ENCODE measurements around the gene COBL. TPM values are rescaled to one million over a fixed set of nuclear protein-coding genes. Genes with fewer than 3 reads are reported as not detected.
A peak's percentile ranks its signal among the peaks of the same experiment; 100 is the strongest.

The COBL gene
- total RNA-seq, 1 experiment from 2014 or later = 8.6 TPM

DNA sequence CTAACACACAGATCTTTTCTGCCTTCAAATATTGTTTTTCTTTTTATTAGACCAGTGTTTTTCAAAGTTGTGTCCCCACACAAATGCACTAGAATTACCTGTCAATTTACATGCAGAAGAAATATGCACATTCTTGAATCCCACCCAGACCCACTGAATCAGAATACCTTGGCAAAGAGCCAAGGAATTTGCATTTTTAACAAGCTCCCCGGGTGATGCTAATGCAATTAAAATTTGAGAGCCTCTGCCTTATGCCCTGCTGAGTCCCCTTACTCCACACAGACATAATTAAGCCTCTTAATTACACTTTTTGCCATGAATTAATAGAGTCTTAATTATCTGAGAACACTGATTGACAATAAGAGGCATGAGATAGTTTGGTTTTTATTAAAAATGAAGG, 332.8 kb downstream of the COBL start:
- ATAC-seq (no peak), DNase-seq (no peak)
- H3K36me3 ChIP-seq (ENCODE audit: low read depth, low read length) = no peaks in the 10 kb centered on the region
- H3K4me1 ChIP-seq (ENCODE audit: insufficient read depth, low read length) = peaks cover 5% of the 10 kb centered on the region; the same call in 1 of the 2 replicates
- H3K9me3 ChIP-seq (ENCODE audit: low read length) = no peaks in the 10 kb centered on the region
- H3F3A ChIP-seq (ENCODE audit: low read length, unreplicated experiment) = no peaks in the 10 kb centered on the region
- H2AFZ ChIP-seq (ENCODE audit: low read length) = no peak overlapping the region
- CTCF ChIA-PET = no interaction called here
- H3K4me2 ChIP-seq (ENCODE audit: low read length) = no peak overlapping the region
- no peak overlapping the region for H3K9ac ChIP-seq (ENCODE audit: low read length)
- H3K27ac ChIP-seq (ENCODE audit: low read length) = no peak overlapping the region
- intact Hi-C loops (cut with micrococcal nuclease) = no loop called here
- H3K9me2 ChIP-seq (replicated peaks; ENCODE audit: low read length) = no peaks in the 10 kb centered on the region
- POLR2A ChIA-PET (ENCODE audit: unreplicated experiment) = no interaction called here
- no TSS peak for BruUV-seq (replicated peaks)
- TF ChIP-seq, protein P1, sequence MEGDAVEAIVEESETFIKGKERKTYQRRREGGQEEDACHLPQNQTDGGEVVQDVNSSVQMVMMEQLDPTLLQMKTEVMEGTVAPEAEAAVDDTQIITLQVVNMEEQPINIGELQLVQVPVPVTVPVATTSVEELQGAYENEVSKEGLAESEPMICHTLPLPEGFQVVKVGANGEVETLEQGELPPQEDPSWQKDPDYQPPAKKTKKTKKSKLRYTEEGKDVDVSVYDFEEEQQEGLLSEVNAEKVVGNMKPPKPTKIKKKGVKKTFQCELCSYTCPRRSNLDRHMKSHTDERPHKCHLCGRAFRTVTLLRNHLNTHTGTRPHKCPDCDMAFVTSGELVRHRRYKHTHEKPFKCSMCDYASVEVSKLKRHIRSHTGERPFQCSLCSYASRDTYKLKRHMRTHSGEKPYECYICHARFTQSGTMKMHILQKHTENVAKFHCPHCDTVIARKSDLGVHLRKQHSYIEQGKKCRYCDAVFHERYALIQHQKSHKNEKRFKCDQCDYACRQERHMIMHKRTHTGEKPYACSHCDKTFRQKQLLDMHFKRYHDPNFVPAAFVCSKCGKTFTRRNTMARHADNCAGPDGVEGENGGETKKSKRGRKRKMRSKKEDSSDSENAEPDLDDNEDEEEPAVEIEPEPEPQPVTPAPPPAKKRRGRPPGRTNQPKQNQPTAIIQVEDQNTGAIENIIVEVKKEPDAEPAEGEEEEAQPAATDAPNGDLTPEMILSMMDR (conservative IDR thresholded peaks at IDR 0.05; ENCODE audit: low read depth, low read length) = no peak
- TF ChIP-seq EZH2 (IDR thresholded peaks at IDR 0.05; ENCODE audit: low read length, unreplicated experiment) (no peak), EZH2phosphoT487 (IDR thresholded peaks at IDR 0.05; ENCODE audit: borderline replicate concordance, low read length) (no peak)
- H3K79me2 ChIP-seq (ENCODE audit: low read length) = no peaks in the 10 kb centered on the region
- no peaks in the 10 kb centered on the region for H3K27me3 ChIP-seq (ENCODE audit: low read length)
- no peaks in the 10 kb centered on the region for H4K20me1 ChIP-seq (ENCODE audit: low read length)
- H3K4me3 ChIP-seq (ENCODE audit: low read length) = no peak overlapping the region

DNA sequence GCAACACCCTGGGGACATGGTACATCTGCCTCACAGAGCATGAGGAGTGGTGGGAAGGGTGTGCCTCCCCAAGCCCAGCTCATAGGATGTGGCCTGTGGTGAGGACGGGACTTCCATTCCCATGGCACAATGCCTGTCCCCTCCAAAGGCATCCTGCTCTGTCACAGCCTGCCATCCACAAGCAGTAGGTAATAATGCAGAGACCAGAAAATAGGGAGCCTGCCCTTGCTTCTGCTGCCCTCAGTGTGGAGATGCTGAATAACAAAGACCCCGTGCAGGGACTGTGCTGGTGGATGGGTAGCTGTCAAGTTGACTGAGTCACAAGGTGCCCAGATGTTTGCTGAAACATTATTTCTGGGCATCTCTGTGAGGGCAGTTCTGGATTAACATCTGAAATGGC, 334.0 kb downstream of the COBL start:
- POLR2A ChIA-PET (ENCODE audit: unreplicated experiment) = no interaction called here
- H3K79me2 ChIP-seq (ENCODE audit: low read length) = no peaks in the 10 kb centered on the region
- no peak overlapping the region for H3K4me2 ChIP-seq (ENCODE audit: low read length)
- ATAC-seq = peak; percentile 27; the same call in 1 of the 2 replicates
- H2AFZ ChIP-seq (ENCODE audit: low read length) = no peak overlapping the region
- no TSS peak for BruUV-seq (replicated peaks)
- no peaks in the 10 kb centered on the region for H3K36me3 ChIP-seq (ENCODE audit: low read depth, low read length)
- no peak overlapping the region for H3K9ac ChIP-seq (ENCODE audit: low read length)
- peaks cover 13% of the 10 kb centered on the region for H3K4me1 ChIP-seq (ENCODE audit: insufficient read depth, low read length)
- H3F3A ChIP-seq (ENCODE audit: low read length, unreplicated experiment) = no peaks in the 10 kb centered on the region
- CTCF ChIA-PET = no interaction called here
- peak; percentile 35 for DNase-seq
- H3K27ac ChIP-seq (ENCODE audit: low read length) = no peak overlapping the region
- H3K4me3 ChIP-seq (ENCODE audit: low read length) = no peak overlapping the region
- TF ChIP-seq, protein P1 (conservative IDR thresholded peaks at IDR 0.05; ENCODE audit: low read depth, low read length) = peak; percentile 41
- TF ChIP-seq EZH2 (IDR thresholded peaks at IDR 0.05; ENCODE audit: low read length, unreplicated experiment) = no peak
- TF ChIP-seq EZH2phosphoT487 (IDR thresholded peaks at IDR 0.05; ENCODE audit: borderline replicate concordance, low read length) = no peak
- no peaks in the 10 kb centered on the region for H3K9me2 ChIP-seq (replicated peaks; ENCODE audit: low read length)
- H3K27me3 ChIP-seq (ENCODE audit: low read length) = no peaks in the 10 kb centered on the region
- intact Hi-C loops (cut with micrococcal nuclease) = no loop called here
- no peaks in the 10 kb centered on the region for H3K9me3 ChIP-seq (ENCODE audit: low read length)
- no peaks in the 10 kb centered on the region for H4K20me1 ChIP-seq (ENCODE audit: low read length)

DNA sequence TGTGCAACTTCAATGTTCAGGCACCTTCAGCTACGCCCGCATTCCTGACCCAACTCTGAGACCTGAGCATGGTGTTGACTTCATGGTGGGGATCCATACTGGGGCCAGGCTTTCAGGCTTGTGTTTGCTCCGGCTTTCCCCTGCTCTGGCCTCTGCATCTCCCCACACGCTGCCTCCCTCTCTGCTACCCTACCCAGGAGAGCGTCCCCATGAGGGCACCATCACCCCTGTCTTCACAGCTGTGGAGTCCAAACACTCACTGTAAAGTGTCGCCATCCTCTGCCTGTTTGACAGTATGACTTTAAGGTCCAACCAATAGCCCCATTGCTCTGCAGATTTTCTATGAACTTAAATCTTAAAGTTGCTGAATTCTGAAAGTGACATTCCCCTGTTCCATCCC, 334.9 kb downstream of the COBL start:
- no peak for TF ChIP-seq EZH2 (IDR thresholded peaks at IDR 0.05; ENCODE audit: low read length, unreplicated experiment)
- TF ChIP-seq, protein P1 (conservative IDR thresholded peaks at IDR 0.05; ENCODE audit: low read depth, low read length) = no peak
- no peak for TF ChIP-seq EZH2phosphoT487 (IDR thresholded peaks at IDR 0.05; ENCODE audit: borderline replicate concordance, low read length)
- Histone ChIP-seq H3K4me1 (ENCODE audit: insufficient read depth, low read length) (peaks cover 13% of the 10 kb centered on the region), H3K27ac (ENCODE audit: low read length) (no peak overlapping the region), H3K9me2 (replicated peaks; ENCODE audit: low read length) (no peaks in the 10 kb centered on the region), H3K4me2 (ENCODE audit: low read length) (no peak overlapping the region), H3K27me3 (ENCODE audit: low read length) (no peaks in the 10 kb centered on the region), H4K20me1 (ENCODE audit: low read length) (no peaks in the 10 kb centered on the region), H2AFZ (ENCODE audit: low read length) (no peak overlapping the region), H3K9ac (ENCODE audit: low read length) (no peak overlapping the region), H3F3A (ENCODE audit: low read length, unreplicated experiment) (no peaks in the 10 kb centered on the region), H3K36me3 (ENCODE audit: low read depth, low read length) (no peaks in the 10 kb centered on the region), H3K9me3 (ENCODE audit: low read length) (no peaks in the 10 kb centered on the region), H3K79me2 (ENCODE audit: low read length) (no peaks in the 10 kb centered on the region), H3K4me3 (ENCODE audit: low read length) (no peak overlapping the region)
- POLR2A ChIA-PET (ENCODE audit: unreplicated experiment) = no interaction called here
- DNase-seq = no peak
- CTCF ChIA-PET = no interaction called here
- no peak for ATAC-seq
- no TSS peak for BruUV-seq (replicated peaks)
- intact Hi-C loops (cut with micrococcal nuclease) = no loop called here

Measured in PC-3 (cell line).